DND-41 (cell line): ENCODE results near the gene STARD10.

Experiments
- EZH2 ChIP-seq: IDR thresholded peaks from 3 replicates; pipeline ENCODE4 v1.6.1; 2012; ENCODE audit warnings: borderline replicate concordance, low read depth, mild to moderate bottlenecking, moderate library complexity, low read length, inconsistent platforms; ENCODE audit not compliant: severe bottlenecking
- TF ChIP-seq, protein P1 (sequence below): IDR thresholded peaks from 2 replicates; pipeline ENCODE4 v1.5.1; 2012; ENCODE audit warnings: borderline replicate concordance, low read length, moderate library complexity, mild to moderate bottlenecking; ENCODE audit not compliant: poor library complexity, severe bottlenecking; ENCODE audit errors: extremely low read depth

DNA sequence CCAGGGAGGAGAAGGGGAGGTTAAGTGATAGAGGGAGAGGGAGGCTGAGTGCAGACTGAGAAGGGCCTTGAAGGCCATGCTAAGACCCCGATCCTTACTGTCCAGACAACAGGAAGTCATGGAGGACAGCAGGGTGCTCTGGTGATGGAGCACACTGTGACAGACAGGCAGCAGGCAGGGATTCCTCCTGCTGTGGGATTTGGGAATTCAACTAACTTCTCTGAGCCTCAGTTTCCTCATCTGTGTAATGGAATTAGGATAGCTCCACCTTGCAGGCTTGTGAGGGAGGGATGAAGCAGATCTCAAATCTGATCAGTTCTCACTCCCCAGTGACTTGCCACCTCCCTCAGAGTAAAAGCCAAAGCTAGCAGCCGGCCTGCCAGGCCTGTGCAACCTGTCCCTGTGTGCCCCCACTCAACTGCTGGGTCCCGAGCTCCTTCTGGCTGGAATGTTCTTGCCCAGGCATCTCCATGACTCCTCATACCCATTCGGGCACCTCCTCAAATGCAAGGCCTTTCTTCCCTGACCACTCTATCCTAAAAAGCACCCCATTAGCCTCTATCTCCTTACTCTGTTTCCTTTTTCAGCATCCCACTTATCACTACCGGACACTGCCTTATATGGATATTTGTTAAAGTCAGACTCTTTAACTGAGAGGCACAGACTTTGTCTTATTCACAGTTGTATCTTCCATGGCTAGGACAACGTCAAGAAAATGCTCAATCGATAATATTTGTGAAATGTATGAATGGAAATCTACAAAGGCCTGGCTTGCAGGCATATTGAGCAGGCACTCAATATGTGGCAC, 51.1 kb downstream of the STARD10 start:
- no peak for TF ChIP-seq EZH2
- TF ChIP-seq, protein P1, sequence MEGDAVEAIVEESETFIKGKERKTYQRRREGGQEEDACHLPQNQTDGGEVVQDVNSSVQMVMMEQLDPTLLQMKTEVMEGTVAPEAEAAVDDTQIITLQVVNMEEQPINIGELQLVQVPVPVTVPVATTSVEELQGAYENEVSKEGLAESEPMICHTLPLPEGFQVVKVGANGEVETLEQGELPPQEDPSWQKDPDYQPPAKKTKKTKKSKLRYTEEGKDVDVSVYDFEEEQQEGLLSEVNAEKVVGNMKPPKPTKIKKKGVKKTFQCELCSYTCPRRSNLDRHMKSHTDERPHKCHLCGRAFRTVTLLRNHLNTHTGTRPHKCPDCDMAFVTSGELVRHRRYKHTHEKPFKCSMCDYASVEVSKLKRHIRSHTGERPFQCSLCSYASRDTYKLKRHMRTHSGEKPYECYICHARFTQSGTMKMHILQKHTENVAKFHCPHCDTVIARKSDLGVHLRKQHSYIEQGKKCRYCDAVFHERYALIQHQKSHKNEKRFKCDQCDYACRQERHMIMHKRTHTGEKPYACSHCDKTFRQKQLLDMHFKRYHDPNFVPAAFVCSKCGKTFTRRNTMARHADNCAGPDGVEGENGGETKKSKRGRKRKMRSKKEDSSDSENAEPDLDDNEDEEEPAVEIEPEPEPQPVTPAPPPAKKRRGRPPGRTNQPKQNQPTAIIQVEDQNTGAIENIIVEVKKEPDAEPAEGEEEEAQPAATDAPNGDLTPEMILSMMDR, result no peak
